Measurements from ENCODE around the gene CDC42BPA. TPM values are rescaled to one million over a fixed set of nuclear protein-coding genes. Genes with fewer than 3 reads are reported as not detected.
A peak's percentile ranks its signal among the peaks of the same experiment; 100 is the strongest.

Gene CDC42BPA
- total RNA-seq, 1 experiment from 2014 or later = 21.1 TPM

GRCh38 chr1:226948480-226948879 is 369.8 kb downstream of the CDC42BPA start:
- in situ Hi-C loops (cut with HindIII; ENCODE audit: low pct_unique_long_range_greater_than_20kb, low sequenced_read_pairs) = no loop called here

GRCh38 chr1:226948051-226948450 is 370.2 kb downstream of the CDC42BPA start:
- DNase-seq (ENCODE audit: low read depth, low spot score) = no peak
- in situ Hi-C loops (cut with HindIII; ENCODE audit: low pct_unique_long_range_greater_than_20kb, low sequenced_read_pairs) = no loop called here

More at GRCh38 chr1:226948480-226948879, 369.8 kb downstream of the CDC42BPA start:
- DNase-seq (ENCODE audit: low read depth, low spot score) = no peak

- no peak for DNase-seq (ENCODE audit: low read depth, low spot score)
- in situ Hi-C loops (cut with HindIII; ENCODE audit: low pct_unique_long_range_greater_than_20kb, low sequenced_read_pairs) = no loop called here
These were observed 371.5 kb downstream of the CDC42BPA start for GRCh38 chr1:226946841-226947240.

- DNase-seq (ENCODE audit: low read depth, low spot score) = no peak
- in situ Hi-C loops (cut with HindIII; ENCODE audit: low pct_unique_long_range_greater_than_20kb, low sequenced_read_pairs) = no loop called here
These were observed 372.0 kb downstream of the CDC42BPA start for GRCh38 chr1:226946285-226946684.

- in situ Hi-C loops (cut with HindIII; ENCODE audit: low pct_unique_long_range_greater_than_20kb, low sequenced_read_pairs) = no loop called here
- no peak for DNase-seq (ENCODE audit: low read depth, low spot score)
These were observed 372.4 kb downstream of the CDC42BPA start for GRCh38 chr1:226945858-226946245.

DNA sequence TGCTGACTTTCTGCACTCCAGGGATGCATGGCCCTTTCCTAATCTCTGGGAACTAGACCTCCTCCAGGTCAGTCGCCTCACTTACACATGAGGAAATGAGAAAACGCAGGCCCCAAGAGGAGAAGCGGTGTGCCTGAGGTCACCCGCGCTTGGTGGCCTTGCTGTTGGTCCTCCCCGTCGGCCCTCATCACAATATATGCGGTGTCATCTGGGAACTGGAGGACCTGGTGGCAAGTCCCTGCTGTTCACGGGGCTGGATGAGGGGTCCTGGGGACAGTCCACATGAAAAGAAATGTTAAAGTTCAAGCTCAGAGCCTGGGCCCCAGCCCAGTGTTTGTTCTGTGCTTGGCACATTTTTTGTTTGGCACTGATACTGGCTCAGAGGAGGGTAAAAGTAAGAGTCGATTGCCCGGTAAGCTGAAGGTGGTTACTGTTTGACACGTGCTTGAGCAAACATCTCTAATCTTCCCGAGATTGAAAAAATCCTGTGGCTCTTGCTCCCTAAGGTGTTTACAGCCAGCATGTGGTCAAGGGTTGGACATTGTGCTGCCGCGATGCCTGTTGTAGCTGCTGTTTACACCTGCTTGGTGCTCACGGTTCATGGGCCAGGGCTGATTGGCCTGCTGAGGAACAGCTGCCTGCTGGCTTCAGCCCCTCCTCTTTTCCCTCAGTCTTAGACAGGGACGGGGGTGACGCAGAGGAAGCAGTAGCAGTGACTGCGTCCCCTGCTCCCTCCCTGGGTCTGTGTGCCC is 373.0 kb downstream of the CDC42BPA start:
- in situ Hi-C loops (cut with HindIII; ENCODE audit: low pct_unique_long_range_greater_than_20kb, low sequenced_read_pairs) = no loop called here
- no peak for DNase-seq (ENCODE audit: low read depth, low spot score)

GRCh38 chr1:226943927-226944326 is 374.4 kb downstream of the CDC42BPA start:
- DNase-seq (ENCODE audit: low read depth, low spot score) = no peak
- in situ Hi-C loops (cut with HindIII; ENCODE audit: low pct_unique_long_range_greater_than_20kb, low sequenced_read_pairs) = no loop called here

DNA sequence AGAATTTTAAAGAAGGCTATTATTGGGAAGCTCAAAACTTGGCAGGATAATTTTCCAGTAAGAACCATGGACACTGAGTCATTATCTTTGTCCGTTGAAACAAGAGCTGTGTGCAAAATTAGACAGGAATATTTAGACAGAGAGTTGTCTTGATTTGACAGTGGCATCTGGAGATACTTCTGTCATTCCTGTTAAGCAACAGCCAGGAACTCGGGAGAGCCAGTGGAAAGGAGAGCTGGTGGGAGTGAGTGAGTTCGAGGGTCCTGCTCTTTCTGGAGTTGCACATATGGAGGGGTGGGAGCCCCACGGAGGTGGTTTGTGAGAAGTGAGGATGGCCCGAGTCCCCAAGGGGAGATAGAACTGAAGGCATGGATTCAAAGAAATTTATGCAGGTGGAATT is 375.1 kb downstream of the CDC42BPA start:
- in situ Hi-C loops (cut with HindIII; ENCODE audit: low pct_unique_long_range_greater_than_20kb, low sequenced_read_pairs) = no loop called here
- no peak for DNase-seq (ENCODE audit: low read depth, low spot score)

GRCh38 chr1:226942392-226942791 is 375.9 kb downstream of the CDC42BPA start:
- DNase-seq (ENCODE audit: low read depth, low spot score) = no peak
- in situ Hi-C loops (cut with HindIII; ENCODE audit: low pct_unique_long_range_greater_than_20kb, low sequenced_read_pairs) = no loop called here

- in situ Hi-C loops (cut with HindIII; ENCODE audit: low pct_unique_long_range_greater_than_20kb, low sequenced_read_pairs) = no loop called here
- DNase-seq (ENCODE audit: low read depth, low spot score) = no peak
These were observed 377.6 kb downstream of the CDC42BPA start for GRCh38 chr1:226940806-226941067.

DNA sequence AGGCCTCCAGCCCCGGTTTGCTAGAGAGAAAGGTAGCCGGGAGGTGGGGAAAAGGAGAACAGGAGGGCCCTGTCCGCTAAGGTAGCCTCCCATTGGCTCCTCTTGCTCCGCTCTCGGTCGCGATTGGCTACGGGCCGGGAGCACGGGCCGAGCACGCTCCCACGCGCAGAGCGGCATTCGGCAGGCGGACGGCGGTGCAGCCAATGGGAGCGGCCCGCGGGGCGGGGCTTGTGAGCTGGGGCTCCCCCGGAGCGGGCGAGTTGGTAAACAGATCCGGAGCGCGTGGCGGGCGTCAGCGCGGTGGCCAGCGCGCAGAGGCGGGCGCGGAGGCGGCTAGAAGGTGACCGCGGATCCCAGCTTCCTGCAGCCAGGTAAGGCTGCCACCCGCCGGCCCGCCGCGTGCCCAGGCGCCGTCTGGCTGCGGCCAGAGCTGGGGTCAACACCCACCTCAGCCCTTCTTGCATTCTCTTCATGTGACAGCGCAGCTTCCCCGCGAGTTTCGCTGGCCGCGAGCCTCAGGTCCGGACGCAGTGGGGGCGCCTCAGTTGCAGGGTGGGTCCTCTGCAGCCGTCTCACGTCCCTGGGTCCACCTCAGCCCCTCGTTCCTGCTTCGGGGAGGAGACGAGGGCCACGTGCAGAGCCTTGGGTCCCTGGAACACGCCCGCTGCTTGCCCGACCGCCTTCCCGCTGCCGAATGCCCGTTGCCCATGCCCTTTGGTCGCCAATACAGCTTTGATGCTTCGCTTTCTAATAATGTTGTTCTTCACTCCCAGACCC is 378.1 kb downstream of the CDC42BPA start, which contains the start of gene COQ8A:
Gene COQ8A, plus strand, starts transcription at position 266 of the 777 bp plus-strand sequence. CDS start 21,092 bp downstream, outside the sequence.
- in situ Hi-C loops (cut with HindIII; ENCODE audit: low pct_unique_long_range_greater_than_20kb, low sequenced_read_pairs) = no loop called here
- peak; percentile 99 for DNase-seq (ENCODE audit: low read depth, low spot score)

Small RNA genes lying within 50 kb of the gene (small RNA-seq; reads per million reads assigned to genes)
- 0 reads per million in 2 experiments for gene AL353689.1

Other genes starting within 250 kb of the CDC42BPA start
- 6.9 and 9.1 TPM in 2 replicates for gene ZNF678, start 245.1 kb upstream of the CDC42BPA start, total RNA-seq (2014; rRNA removed; shearing (Covaris generic))

Data from SK-MEL-5 (cell line).